Activated CD4-positive, alpha-beta T cell treated with anti-CD3 and anti-CD28 coated beads for 36 hours (primary cell): ENCODE measurements around the gene POLD4. TPM values are rescaled to one million over a fixed set of nuclear protein-coding genes. Genes with fewer than 3 reads are reported as not detected.
A peak's percentile ranks its signal among the peaks of the same experiment; 100 is the strongest.

Source experiments
- ATAC-seq: fragments of 200-7000 bp; cut with Tn5 transposase; one replicate; pipeline ENCODE4 v1.10.0; 2021; ENCODE audit warnings: mild to moderate bottlenecking, moderate library complexity
- CTCF ChIA-PET: fragments of 350-600 bp; sonication (Branson Sonifier 250); formaldehyde crosslinking; loops from one replicate; lab custom pipeline; 2021; ENCODE audit warnings: antibody characterized with exemption; lab: Charles Lee
- POLR2A ChIA-PET: fragments of 350-600 bp; sonication (Branson Sonifier 250); formaldehyde crosslinking; loops from one replicate; lab custom pipeline; 2021; ENCODE audit warnings: antibody characterized with exemption, inconsistent platforms; lab: Charles Lee
- DNase-seq: peaks from one replicate; pipeline ENCODE4 v3.0.0-alpha.2; 2020
- H3K27ac Mint-ChIP-seq: one replicate; pipeline ENCODE4 v1.8.0; 2021; ENCODE audit warnings: mixed read lengths
- H3K27me3 Mint-ChIP-seq: one replicate; pipeline ENCODE4 v1.8.0; 2021; ENCODE audit warnings: mixed read lengths
- H3K36me3 Mint-ChIP-seq: one replicate; pipeline ENCODE4 v1.8.0; 2021; ENCODE audit warnings: low read depth, mixed read lengths
- H3K4me1 Mint-ChIP-seq: one replicate; pipeline ENCODE4 v1.8.0; 2021; ENCODE audit warnings: mixed read lengths
- H3K4me3 Mint-ChIP-seq: one replicate; pipeline ENCODE4 v1.8.0; 2021; ENCODE audit warnings: mild to moderate bottlenecking, moderate library complexity, mixed read lengths
- H3K9me3 Mint-ChIP-seq: one replicate; pipeline ENCODE4 v1.8.0; 2021; ENCODE audit warnings: low read depth, mixed read lengths
- intact Hi-C, 2 experiments: fragments of 100-400 bp; cut with DNase I in 1 of 2; cut with micrococcal nuclease in 1 of 2; formaldehyde crosslinking; loops; one replicate each; pipeline versions ENCODE4 v1.14.2 to v1.15.1; 2022 to 2024; cut with DNase I, micrococcal nuclease
- total RNA-seq, 2 experiments: library from RNA; stranded (reverse); gene quantifications; one replicate each; pipeline ENCODE4 v1.2.3, GENCODE V29; 2021

POLD4 gene
- total RNA-seq, 2 experiments from 2014 or later: 31.3 to 37.5 TPM

DNA sequence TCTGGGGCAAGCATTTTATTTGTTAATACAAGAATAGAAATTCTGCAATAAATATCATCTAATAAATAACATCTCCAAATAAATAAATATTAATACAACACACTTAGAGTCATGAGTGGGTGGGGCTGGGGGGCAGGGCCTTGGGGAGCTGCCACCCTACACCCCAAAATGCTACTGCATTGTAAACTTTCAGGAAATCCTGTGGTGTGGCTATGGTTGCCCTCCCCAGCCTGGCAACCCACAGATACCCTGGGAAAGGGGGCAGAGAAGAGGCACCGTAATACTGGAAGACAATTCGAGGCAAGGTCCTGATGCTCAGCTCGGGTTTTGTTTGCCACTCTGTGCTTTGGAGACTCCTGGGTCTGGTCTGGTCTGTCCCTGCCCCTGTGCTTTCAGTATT lies 10.8 kb upstream of the POLD4 start:
- ChIA-PET POLR2A (no interaction called here), CTCF (interaction anchor here (1.3 to 7.9 kb wide), 3 partner anchors 12 to 18 kb away, joined by 6 to 59 read pairs (median 29); partner anchors contain the start of gene POLD4)
- Mint-ChIP-seq H3K4me1 (peaks cover 30% of the 10 kb centered on the region), H3K4me3 (no peak overlapping the region), H3K36me3 (no peaks in the 10 kb centered on the region), H3K9me3 (no peaks in the 10 kb centered on the region), H3K27me3 (peaks cover 4% of the 10 kb centered on the region), H3K27ac (no peak overlapping the region)
- DNase-seq: no peak
- ATAC-seq: no peak
- intact Hi-C loops: no loop called here

DNA sequence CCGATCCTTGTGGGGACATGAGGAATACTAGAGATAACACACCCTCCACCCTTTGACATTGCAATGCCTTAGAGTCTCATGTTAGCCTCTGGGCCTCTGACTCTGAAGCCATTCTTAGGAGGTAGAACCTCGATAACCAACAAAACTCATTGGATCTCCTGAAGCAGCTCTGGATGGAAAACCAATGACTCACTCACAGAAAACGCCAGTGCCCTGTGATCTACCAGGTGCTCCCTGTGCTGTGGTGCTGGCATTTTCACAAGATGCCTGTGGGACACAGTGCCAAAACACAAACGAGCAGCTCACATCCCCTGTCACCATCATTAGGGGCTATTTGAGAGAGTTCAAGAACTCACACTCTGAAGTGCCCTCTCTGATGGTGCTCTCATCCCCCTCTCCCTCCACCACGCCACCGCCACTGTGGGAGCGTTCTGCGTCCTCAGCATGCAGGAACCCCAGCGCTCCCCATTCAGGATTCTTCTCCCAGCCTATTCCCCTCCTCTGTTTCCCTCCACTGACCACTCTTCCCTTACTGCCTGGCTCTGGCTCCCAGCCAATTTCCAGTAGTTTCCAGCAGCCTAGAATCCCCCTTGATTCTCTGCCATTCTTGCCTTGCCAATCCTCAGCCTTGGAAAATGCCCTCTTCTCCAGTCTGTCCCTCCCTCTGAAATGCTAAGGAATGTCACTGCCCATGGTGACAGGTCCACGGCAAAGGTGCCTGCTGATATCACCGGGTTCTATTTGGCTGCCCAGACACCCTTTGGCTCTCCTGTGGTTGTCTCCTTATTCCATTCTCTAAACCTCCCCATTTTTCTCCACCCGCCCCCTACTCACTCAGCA lies 4.7 kb upstream of the POLD4 start:
- POLR2A ChIA-PET: no interaction called here
- no peak for ATAC-seq

DNA sequence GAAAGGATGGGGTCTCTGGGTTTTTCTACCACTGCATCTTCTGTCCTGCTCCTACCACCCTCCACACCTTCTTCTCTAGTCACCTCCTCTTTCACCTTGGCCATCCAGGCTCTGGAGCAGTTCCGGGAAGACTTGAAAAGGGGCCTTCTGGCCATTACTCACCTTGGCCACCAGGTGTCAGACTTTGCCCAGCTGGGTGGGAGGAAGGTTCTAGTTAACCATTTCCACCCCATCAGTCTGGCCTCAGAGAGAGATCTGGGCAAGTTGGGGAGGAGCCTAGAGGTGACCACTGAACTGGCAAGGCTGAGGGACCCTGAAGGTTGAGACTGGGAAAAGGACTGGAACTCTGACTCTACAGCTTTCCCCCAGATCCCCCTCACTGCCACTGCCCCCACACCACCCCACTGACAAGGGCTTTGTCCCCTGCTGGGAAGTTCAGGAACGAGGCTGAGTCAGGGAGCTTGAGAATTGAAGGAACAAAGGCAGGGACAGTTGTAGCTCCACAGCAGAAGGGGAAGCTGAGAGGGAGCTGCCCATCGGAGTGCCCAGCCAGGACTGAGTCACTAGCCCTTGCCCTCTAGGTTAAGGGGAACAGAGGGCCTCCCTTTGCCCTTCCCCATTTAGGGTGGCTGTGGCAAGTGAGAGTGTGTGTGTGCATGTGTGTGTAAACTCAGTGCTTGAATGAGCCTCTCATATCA lies 3.7 kb upstream of the POLD4 start:
- POLR2A ChIA-PET: no interaction called here
- no peaks in the 10 kb centered on the region for H3K9me3 Mint-ChIP-seq
- peak overlapping the region; percentile 79 for H3K27ac Mint-ChIP-seq
- peaks cover 27% of the 10 kb centered on the region for H3K4me1 Mint-ChIP-seq
- no peaks in the 10 kb centered on the region for H3K27me3 Mint-ChIP-seq
- intact Hi-C loops: loop anchor here (1.0 to 10.0 kb wide), 2 partner anchors 25 to 368 kb away; no protein-coding TSS in a partner anchor
- DNase-seq (peak; percentile 81), ATAC-seq (peak; percentile 9)
- no peaks in the 10 kb centered on the region for H3K36me3 Mint-ChIP-seq
- peak overlapping the region; percentile 30 for H3K4me3 Mint-ChIP-seq
- CTCF ChIA-PET: interaction anchor here (0.9 to 12.6 kb wide), 14 partner anchors 9 to 258 kb away, joined by 3 to 445 read pairs (median 4); partner anchors contain the start of genes AIP, CLCF1, PITPNM1 and RAD9A

More for the DNA sequence above, 4.7 kb upstream of the POLD4 start:
- H3K36me3 Mint-ChIP-seq: no peaks in the 10 kb centered on the region
- DNase-seq: no peak
- peaks cover 22% of the 10 kb centered on the region for H3K4me1 Mint-ChIP-seq
- H3K27me3 Mint-ChIP-seq: no peaks in the 10 kb centered on the region
- intact Hi-C loops: loop anchor here (1.0 to 10.0 kb wide), 2 partner anchors 24 to 367 kb away; no protein-coding TSS in a partner anchor
- no peak overlapping the region for H3K27ac Mint-ChIP-seq
- H3K4me3 Mint-ChIP-seq: no peak overlapping the region
- no peaks in the 10 kb centered on the region for H3K9me3 Mint-ChIP-seq
- CTCF ChIA-PET: interaction anchor here (0.7 to 12.6 kb wide), 7 partner anchors 10 to 365 kb away, joined by 3 to 445 read pairs (median 4); partner anchors contain the start of genes CLCF1 and RAD9A

DNA sequence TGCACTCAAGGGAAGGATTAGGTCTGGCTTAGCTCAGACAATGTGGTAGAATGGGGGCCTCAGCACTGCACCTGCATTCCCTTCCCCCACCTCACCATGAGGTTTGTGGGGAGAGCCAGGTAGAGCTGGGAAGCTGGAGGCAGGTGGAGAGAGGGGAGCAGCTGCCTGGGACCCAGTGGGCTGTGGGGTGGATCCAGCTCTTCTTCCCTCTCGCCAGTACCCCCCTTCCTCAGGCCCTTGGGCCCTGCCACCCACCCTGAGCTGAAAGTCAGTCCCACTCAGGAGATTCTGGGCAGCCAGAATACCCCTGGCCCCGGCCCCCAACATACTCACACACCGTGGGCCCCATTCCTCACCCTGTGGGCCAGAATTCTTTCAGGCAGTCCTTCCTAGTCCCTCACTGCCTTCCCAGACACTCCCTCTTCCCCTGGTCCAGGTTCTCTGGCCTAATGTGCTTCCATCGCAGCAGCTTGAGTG lies 3.1 kb upstream of the POLD4 start:
- intact Hi-C loops: loop anchor here in 1 of 2 experiments (10.0 kb wide), 1 partner anchor 368 kb away; no protein-coding TSS in a partner anchor
- DNase-seq (no peak), ATAC-seq (no peak)
- H3K27me3 Mint-ChIP-seq: no peaks in the 10 kb centered on the region
- H3K4me3 Mint-ChIP-seq: peak overlapping the region; percentile 30
- H3K36me3 Mint-ChIP-seq: no peaks in the 10 kb centered on the region
- POLR2A ChIA-PET: no interaction called here
- peak overlapping the region; percentile 79 for H3K27ac Mint-ChIP-seq
- CTCF ChIA-PET: interaction anchor here (0.6 to 12.6 kb wide), 15 partner anchors 9 to 912 kb away, joined by 3 to 445 read pairs (median 4); partner anchors contain the start of genes AIP, CLCF1, PITPNM1 and RAD9A
- H3K4me1 Mint-ChIP-seq: peaks cover 31% of the 10 kb centered on the region
- no peaks in the 10 kb centered on the region for H3K9me3 Mint-ChIP-seq

DNA sequence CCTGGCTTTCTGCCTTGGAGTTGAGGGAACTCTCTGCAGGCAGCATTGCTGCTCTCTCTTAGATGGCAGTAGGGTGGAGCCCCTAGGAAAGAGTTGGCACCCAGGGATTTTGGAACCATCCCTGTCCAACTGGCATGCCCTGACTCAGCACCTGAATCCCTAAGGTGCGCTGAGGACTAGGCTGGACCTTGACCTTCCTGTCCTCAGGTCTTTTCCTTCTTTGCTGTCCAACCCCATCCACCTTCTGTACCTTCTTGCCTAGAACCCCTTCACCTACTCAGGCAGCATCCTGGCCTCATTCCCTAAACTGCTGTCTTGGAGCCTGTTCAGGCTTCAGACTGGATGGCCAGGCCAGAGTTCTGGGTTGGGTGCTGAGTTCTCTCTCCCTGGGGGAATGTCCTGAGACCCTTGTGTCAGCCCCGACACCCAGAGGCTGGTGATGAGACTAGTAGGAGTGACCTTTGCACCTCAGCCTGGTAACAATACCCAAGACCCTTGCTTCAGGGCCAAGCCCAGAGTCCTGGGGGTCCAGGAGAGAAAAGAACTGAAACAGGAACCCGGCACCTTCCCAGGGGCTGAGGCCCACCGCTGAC lies 2.5 kb upstream of the POLD4 start:
- Mint-ChIP-seq H3K27me3 (no peaks in the 10 kb centered on the region), H3K36me3 (no peaks in the 10 kb centered on the region), H3K9me3 (no peaks in the 10 kb centered on the region), H3K4me1 (peaks cover 37% of the 10 kb centered on the region), H3K27ac (no peak overlapping the region), H3K4me3 (no peak overlapping the region)
- intact Hi-C loops: loop anchor here in 1 of 2 experiments (10.0 kb wide), 1 partner anchor 369 kb away; no protein-coding TSS in a partner anchor
- ATAC-seq (no peak), DNase-seq (no peak)
- CTCF ChIA-PET: interaction anchor here (0.6 to 12.6 kb wide), 11 partner anchors 10 to 912 kb away, joined by 3 to 445 read pairs (median 4); partner anchors contain the start of genes AIP, CLCF1, PITPNM1 and RAD9A
- POLR2A ChIA-PET: no interaction called here

DNA sequence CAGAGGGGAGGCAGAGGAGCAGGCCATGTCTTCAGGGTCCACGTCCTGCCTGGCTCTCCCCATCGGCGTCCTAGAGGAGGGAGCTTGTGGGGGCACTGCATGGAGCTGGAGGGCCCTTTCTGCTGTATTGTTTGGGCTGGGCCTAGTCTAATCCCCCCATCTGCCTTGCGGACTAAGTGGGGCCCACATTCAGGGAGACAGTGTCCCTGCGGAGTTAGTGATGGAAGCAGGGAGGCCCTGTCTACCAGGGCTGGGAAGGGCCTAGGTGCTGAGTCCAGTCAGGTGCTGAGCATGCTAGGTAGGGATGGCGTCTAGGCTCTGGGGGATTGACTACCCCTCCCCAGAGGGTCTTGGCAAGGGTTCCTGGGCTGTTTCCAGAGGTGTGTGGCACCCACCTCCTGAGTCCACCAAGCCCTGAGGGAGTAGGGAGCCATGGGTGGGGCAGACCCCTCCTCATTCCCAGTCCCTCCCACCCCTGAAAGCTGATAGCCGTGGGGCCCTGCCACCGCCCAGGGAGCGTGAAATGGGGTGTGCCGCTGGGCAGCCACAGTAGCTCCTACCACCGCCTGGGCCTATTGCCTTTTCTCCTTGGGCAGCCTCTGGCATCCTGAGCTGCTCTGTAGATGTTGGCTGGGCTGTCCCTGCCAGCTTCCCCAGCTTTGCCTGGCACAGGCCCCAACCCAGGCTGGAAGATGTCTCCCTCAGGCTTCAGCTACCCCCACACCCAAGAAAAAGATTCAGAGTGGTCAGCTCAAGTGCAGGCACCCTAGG lies 1.9 kb upstream of the POLD4 start:
- CTCF ChIA-PET: interaction anchor here (0.6 to 12.6 kb wide), 10 partner anchors 9 to 1170 kb away, joined by 3 to 445 read pairs (median 6); partner anchors contain the start of genes CLCF1 and RAD9A
- DNase-seq (no peak), ATAC-seq (no peak)
- H3K27me3 Mint-ChIP-seq: no peaks in the 10 kb centered on the region
- intact Hi-C loops: loop anchor here in 1 of 2 experiments (10.0 kb wide), 1 partner anchor 370 kb away; no protein-coding TSS in a partner anchor
- POLR2A ChIA-PET: interaction anchor here (0.5 kb wide), 1 partner anchor 88 kb away, joined by 3 read pairs; no protein-coding TSS in a partner anchor
- H3K9me3 Mint-ChIP-seq: no peaks in the 10 kb centered on the region
- H3K27ac Mint-ChIP-seq: peak overlapping the region; percentile 95
- peak overlapping the region; percentile 95 for H3K4me3 Mint-ChIP-seq
- peaks cover 37% of the 10 kb centered on the region for H3K4me1 Mint-ChIP-seq
- no peaks in the 10 kb centered on the region for H3K36me3 Mint-ChIP-seq

DNA sequence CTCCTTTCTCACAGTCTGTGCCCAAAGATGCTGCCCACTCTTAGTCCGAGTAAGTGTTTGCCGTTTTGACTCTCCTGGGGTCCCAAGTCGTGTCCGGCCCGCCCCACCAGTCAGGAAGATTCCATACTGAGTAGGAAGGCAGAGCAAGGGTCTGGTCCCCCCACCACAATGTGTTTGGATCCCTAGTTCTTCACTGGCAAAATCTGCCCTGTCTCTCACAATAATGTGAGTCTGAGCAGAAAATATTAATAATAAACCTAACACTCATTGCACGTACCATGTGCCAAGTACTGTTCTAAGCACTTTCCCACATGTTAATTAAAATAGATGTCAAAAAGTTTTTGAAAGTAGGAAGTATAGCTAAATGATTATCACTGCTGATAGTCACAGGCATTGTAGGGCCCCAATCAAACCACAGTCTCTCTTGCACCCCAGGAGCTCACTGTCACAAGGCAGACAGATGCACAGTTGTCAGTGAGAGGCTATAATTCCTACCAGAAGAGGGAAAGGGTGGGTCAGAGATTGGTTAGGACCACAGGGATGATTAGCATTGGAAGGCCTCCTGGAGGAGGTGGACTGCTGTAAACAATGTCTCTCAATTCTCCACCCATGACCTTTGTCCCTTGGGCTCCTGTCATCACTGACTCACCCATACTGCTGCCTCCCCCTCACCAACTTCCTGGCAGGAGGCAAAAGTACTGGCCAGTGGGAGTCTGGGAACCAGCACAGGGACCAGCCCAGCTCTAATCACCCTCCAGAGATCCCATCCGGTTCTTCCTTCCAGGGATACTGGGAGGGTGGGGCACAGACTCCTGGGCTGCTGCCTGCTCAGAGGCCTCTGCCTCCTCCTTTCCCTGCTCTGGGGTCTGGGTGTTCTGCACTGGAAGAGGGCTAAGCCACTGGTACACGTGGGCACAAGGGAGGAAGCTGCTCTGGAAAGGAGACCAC lies 1.0 kb upstream of the POLD4 start:
- ATAC-seq: no peak
- peaks cover 41% of the 10 kb centered on the region for H3K4me1 Mint-ChIP-seq
- H3K36me3 Mint-ChIP-seq: no peaks in the 10 kb centered on the region
- H3K9me3 Mint-ChIP-seq: no peaks in the 10 kb centered on the region
- no peaks in the 10 kb centered on the region for H3K27me3 Mint-ChIP-seq
- peak overlapping the region; percentile 95 for H3K27ac Mint-ChIP-seq
- H3K4me3 Mint-ChIP-seq: peak overlapping the region; percentile 95
- DNase-seq: peak; percentile 58
- intact Hi-C loops: loop anchor here in 1 of 2 experiments (5.0 to 10.0 kb wide), 3 partner anchors 228 to 453 kb away; partner anchors contain the start of gene GSTP1
- ChIA-PET POLR2A (interaction anchor here (0.5 kb wide), 1 partner anchor 87 kb away, joined by 3 read pairs; no protein-coding TSS in a partner anchor), CTCF (interaction anchor here (0.6 to 12.6 kb wide), 10 partner anchors 8 to 1171 kb away, joined by 3 to 445 read pairs (median 8); partner anchors contain the start of genes CLCF1, PITPNM1 and RAD9A)

DNA sequence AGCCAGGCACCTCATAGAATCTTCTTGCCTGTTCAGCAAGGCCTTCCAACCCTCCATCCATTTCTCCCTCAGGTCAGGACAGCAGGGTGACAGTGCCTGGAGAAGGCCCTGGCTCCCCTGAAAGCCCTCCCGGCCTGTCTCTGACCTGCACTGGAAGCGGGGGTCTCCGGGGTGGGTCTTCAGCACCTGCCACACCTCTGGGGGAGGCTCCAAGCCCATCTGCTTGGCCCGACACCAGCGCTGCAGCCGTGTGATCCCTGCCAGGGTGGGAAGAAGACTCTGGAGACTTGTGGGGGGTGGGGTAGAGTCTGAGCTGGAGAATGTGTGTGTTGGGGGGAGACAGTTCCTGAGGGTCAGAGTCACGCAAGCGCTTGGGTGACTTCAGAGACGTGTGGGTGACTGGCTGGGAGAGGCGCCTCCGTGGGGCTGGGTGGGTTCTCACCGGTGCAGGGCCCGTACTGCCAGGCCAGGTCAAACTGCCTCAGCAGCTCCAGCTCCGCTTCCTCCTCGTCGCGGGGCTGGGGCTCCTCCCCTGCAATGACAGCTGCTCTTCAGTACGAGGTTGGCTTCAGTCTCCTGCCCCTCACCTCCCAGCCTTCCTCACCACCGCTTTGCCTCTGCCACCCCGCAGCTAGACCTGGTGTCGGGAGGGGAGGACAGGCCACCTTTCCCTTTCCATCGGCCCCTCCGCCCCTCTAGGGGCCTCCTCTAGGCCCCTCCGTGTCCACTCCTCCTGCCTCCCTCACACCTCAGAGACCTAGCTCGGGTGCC lies 615 bp downstream of the POLD4 start:
- Mint-ChIP-seq H3K4me1 (peaks cover 54% of the 10 kb centered on the region), H3K27me3 (no peaks in the 10 kb centered on the region), H3K4me3 (peak overlapping the region; percentile 95), H3K27ac (peak overlapping the region; percentile 99), H3K9me3 (no peaks in the 10 kb centered on the region), H3K36me3 (no peaks in the 10 kb centered on the region)
- ATAC-seq: peak; percentile 34
- ChIA-PET POLR2A (interaction anchor here (0.7 to 0.9 kb wide), 2 partner anchors 39 to 113 kb away, joined by 3 read pairs; partner anchors contain the start of gene RAD9A), CTCF (interaction anchor here (0.6 to 12.6 kb wide), 15 partner anchors 11 to 675 kb away, joined by 3 to 445 read pairs (median 5); partner anchors contain the start of genes CLCF1, PPP1CA, RAD9A and RBM4B)
- no peak for DNase-seq
- intact Hi-C loops: loop anchor here (1.0 to 10.0 kb wide), 18 partner anchors 36 to 455 kb away; partner anchors contain the start of genes NUDT8 (in 2 of the 2), AIP (in 1 of the 2), ANKRD13D (in 1 of the 2) and GSTP1 (in 1 of the 2)
